ENCODE measurements around the gene SPEG.

GRCh38 chr2:219527076-219527394, 92.4 kb downstream of the SPEG start:
- TF ChIP-seq, protein P1, sequence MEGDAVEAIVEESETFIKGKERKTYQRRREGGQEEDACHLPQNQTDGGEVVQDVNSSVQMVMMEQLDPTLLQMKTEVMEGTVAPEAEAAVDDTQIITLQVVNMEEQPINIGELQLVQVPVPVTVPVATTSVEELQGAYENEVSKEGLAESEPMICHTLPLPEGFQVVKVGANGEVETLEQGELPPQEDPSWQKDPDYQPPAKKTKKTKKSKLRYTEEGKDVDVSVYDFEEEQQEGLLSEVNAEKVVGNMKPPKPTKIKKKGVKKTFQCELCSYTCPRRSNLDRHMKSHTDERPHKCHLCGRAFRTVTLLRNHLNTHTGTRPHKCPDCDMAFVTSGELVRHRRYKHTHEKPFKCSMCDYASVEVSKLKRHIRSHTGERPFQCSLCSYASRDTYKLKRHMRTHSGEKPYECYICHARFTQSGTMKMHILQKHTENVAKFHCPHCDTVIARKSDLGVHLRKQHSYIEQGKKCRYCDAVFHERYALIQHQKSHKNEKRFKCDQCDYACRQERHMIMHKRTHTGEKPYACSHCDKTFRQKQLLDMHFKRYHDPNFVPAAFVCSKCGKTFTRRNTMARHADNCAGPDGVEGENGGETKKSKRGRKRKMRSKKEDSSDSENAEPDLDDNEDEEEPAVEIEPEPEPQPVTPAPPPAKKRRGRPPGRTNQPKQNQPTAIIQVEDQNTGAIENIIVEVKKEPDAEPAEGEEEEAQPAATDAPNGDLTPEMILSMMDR (IDR thresholded peaks at IDR 0.05): no peak
- TF ChIP-seq POLR2A (IDR thresholded peaks at IDR 0.05): no peak

All from prostate gland (tissue), 2 donors.